Measurements from ENCODE around the gene AP5S1. TPM values are rescaled to one million over a fixed set of nuclear protein-coding genes. Genes with fewer than 3 reads are reported as not detected.

The AP5S1 gene
- total RNA-seq, 2 experiments from 2014 or later, result 13.8 to 15.5 TPM

DNA sequence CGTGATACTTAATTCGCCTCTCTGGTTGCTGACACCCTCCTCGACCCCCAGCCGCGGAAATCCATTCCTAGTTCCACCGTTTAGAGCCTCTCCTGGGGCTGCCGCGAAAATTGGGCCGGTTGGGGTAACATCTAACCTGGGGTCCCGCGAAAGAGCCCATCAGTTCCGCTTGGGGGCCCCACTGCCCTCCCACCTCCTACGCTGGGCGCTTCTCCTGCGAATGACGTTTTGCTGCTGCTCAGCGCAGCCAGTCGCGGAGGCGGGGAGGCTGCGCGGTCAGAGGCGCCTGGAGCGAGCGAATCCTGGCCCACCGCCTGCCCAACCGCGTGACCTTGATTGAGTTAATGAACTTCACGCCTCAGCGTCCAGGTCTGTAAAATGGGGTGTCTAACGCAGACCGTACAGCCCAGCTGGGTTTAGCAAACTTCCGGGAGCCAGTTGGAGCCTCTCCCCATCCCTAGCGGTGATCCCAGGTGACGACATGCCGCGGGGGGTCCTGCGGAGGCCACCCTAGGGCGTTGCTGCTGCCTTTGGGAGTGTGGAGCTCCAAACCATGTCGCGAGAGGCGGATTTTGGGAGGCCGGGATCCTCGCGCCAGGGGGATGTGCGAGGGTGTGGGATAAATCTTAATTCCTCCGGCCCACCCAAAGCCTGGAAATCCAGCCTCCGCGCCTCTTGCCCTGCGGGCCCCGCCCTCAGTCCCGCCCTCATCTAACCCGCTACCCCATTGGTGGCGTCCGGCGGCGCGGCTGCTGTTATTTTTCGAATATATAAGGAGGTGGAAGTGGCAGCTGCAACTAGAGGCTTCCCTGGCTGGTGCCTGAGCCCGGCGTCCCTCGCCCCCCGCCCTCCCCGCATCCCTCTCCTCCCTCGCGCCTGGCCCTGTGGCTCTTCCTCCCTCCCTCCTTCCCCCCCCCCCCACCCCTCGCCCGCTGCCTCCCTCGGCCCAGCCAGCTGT is 24.6 kb upstream of the AP5S1 start, which contains the start of gene CDC25B:
TSS of gene CDC25B (plus strand) at position 800 of the 958 bp plus-strand sequence. CDS start 222 bp downstream, outside the sequence.
- ATAC-seq (peak; percentile 79), DNase-seq (peak; percentile 97)
- Mint-ChIP-seq H3K27ac (peak within 1 kb of the TSS; percentile 95), H3K4me1 (peaks cover 35% of the 10 kb centered on the region), H3K9me3 (ENCODE audit: low read depth) (no peaks in the 10 kb centered on the region), H3K4me3 (peak within 1 kb of the TSS; percentile 94), H3K36me3 (peaks cover 40% of the 10 kb centered on the region), H3K27me3 (no peaks in the 10 kb centered on the region)
- CTCF ChIA-PET, result interaction anchor here (1.0 to 2.3 kb wide), 10 partner anchors 8 to 79 kb away, joined by 3 to 51 read pairs (median 4); partner anchors contain the start of genes AP5S1 and CENPB

DNA sequence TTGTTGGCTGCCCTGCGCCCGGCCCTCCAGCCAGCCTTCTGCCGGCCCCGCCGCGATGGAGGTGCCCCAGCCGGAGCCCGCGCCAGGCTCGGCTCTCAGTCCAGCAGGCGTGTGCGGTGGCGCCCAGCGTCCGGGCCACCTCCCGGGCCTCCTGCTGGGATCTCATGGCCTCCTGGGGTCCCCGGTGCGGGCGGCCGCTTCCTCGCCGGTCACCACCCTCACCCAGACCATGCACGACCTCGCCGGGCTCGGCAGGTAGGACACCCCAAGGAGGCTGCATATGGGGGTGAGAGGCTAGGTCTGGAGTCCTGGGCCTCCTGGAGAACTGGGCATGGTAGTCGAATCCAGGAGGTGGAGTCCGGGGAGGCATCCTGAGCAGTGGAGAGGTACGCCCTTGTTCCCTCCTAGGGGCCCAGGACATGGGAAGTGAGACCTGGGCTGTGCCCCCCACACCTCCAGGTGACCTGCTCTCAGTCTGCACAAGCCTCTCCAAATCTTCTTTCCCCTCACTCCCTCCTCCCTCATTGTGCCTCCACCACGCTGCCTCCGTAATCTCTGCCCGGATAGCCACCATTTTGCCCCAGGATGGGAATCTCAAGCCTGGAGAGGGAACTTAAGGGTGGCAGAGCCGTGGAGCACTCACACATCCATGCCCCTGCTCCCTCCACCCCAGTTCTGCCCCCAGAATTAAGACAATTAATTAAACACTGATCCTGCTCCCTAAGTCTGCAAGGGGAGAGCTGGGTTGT is 23.7 kb upstream of the AP5S1 start:
- Mint-ChIP-seq H3K4me1 (peaks cover 40% of the 10 kb centered on the region), H3K9me3 (ENCODE audit: low read depth) (no peaks in the 10 kb centered on the region), H3K4me3 (peak overlapping the region; percentile 94), H3K27ac (peak overlapping the region; percentile 85), H3K27me3 (no peaks in the 10 kb centered on the region), H3K36me3 (peaks cover 49% of the 10 kb centered on the region)
- peak; percentile 53 for DNase-seq
- peak; percentile 0 for ATAC-seq
- CTCF ChIA-PET, result interaction anchor here (1.1 to 2.3 kb wide), 6 partner anchors 9 to 80 kb away, joined by 3 to 51 read pairs (median 8); partner anchors contain the start of genes AP5S1 and CENPB

DNA sequence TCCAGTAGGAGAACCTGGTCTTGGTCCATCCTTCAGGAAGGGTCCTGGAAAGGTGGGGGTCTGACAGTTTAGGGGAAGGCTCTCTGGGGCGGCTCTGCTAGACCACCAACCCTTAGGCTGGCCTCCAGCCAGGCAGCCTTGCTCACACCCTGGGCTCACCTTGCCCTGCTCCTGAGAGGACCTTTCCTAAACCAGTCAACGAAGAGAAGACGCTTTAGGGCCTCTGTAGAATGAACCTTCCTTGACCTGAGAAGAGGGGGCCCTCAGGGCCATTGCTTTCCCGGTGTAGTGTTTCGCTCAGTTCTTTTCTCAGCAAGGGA is 23.2 kb upstream of the AP5S1 start:
- Mint-ChIP-seq H3K9me3 (ENCODE audit: low read depth) (no peaks in the 10 kb centered on the region), H3K4me1 (peaks cover 40% of the 10 kb centered on the region), H3K27ac (peak overlapping the region; percentile 85), H3K36me3 (peaks cover 51% of the 10 kb centered on the region), H3K27me3 (no peaks in the 10 kb centered on the region), H3K4me3 (peak overlapping the region; percentile 94)
- DNase-seq (no peak), ATAC-seq (no peak)
- CTCF ChIA-PET, result no interaction called here

DNA sequence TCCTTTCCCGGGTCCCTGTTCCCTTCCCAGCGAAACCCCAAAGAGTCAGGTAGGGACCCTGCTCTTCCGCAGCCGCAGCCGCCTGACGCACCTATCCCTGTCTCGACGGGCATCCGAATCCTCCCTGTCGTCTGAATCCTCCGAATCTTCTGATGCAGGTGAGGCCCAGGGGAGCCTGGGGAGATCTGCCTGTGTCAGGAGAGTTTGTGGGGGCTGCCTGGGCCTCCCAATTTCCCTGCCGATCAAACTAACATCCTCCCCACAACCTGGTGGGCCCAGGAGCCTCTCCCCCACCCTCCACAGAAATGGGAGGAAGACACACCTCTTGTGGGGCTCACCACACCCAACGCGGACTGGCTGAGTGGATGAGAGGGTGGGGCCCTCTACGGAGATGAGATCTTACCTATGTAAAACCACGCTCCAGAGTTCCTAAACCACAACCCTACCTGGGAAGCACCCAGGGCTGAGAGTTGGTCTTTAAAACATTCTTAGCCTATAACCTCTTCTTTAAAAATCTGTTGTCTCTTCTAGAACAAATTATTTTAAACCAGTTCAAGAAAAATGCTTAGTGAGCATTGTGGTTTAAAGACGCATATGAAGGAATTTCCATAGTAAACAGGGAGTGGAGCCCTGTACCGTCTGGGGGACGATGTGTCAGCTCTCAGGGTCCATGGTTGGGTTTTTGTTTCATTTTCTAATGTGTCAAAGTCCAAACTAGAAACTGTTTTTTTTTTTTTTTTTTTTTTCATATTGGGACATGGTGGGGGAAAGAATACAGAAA is 22.6 kb upstream of the AP5S1 start:
- Mint-ChIP-seq H3K27ac (peak overlapping the region; percentile 85), H3K4me1 (peaks cover 45% of the 10 kb centered on the region), H3K9me3 (ENCODE audit: low read depth) (no peaks in the 10 kb centered on the region), H3K27me3 (no peaks in the 10 kb centered on the region), H3K4me3 (peak overlapping the region; percentile 94), H3K36me3 (peaks cover 56% of the 10 kb centered on the region)
- CTCF ChIA-PET, result interaction anchor here (5.1 kb wide), 1 partner anchor 22 kb away, joined by 45 read pairs; the partner anchor contains the start of gene AP5S1
- DNase-seq (peak; percentile 83), ATAC-seq (peak; percentile 35)

DNA sequence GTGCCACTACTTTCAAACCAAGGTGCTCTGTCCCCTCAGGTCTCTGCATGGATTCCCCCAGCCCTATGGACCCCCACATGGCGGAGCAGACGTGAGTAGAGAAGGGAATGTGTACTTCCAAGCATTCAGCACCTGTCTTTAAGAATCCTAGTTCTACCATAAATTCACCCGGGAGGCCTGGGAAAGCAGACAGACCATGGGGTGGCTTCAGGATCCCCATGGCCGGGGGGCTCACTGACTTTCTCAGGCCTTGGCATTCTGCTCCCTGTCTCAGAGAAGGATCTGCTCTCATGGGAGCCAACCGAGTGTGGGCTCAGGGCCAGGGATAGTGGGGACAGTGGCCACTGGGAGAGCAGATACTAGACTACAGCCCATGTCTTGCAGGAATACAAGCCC is 22.0 kb upstream of the AP5S1 start:
- CTCF ChIA-PET, result interaction anchor here (1.0 to 5.1 kb wide), 2 partner anchors 11 to 21 kb away, joined by 3 to 45 read pairs; partner anchors contain the start of gene AP5S1
- Mint-ChIP-seq H3K9me3 (ENCODE audit: low read depth) (no peaks in the 10 kb centered on the region), H3K4me3 (peak overlapping the region; percentile 94), H3K36me3 (peaks cover 62% of the 10 kb centered on the region), H3K27ac (peak overlapping the region; percentile 85), H3K27me3 (no peaks in the 10 kb centered on the region), H3K4me1 (peaks cover 49% of the 10 kb centered on the region)
- ATAC-seq (no peak), DNase-seq (no peak)

DNA sequence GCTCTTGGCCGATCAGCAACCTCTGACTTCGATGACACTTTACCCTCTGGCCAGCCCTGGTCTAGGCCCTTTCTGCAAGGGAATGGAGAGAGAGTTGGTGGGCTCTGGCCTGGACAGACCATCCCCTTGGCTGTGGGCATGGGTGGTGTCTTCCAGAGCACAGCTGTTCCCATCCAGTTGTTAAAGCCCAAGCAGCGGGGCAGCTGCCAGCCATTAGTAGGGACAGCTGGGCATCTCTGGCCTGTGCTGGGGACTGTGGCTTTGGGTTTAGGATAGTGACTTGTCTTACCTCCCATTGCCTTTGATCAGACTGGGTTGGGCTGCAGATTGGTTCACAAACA is 21.5 kb upstream of the AP5S1 start:
- Mint-ChIP-seq H3K27me3 (no peaks in the 10 kb centered on the region), H3K4me3 (peak overlapping the region; percentile 94), H3K4me1 (peaks cover 54% of the 10 kb centered on the region), H3K9me3 (ENCODE audit: low read depth) (no peaks in the 10 kb centered on the region), H3K36me3 (peaks cover 67% of the 10 kb centered on the region), H3K27ac (peak overlapping the region; percentile 85)
- CTCF ChIA-PET, result interaction anchor here (0.8 to 5.1 kb wide), 3 partner anchors 12 to 21 kb away, joined by 3 to 45 read pairs (median 3); partner anchors contain the start of gene AP5S1
- DNase-seq (no peak), ATAC-seq (no peak)

DNA sequence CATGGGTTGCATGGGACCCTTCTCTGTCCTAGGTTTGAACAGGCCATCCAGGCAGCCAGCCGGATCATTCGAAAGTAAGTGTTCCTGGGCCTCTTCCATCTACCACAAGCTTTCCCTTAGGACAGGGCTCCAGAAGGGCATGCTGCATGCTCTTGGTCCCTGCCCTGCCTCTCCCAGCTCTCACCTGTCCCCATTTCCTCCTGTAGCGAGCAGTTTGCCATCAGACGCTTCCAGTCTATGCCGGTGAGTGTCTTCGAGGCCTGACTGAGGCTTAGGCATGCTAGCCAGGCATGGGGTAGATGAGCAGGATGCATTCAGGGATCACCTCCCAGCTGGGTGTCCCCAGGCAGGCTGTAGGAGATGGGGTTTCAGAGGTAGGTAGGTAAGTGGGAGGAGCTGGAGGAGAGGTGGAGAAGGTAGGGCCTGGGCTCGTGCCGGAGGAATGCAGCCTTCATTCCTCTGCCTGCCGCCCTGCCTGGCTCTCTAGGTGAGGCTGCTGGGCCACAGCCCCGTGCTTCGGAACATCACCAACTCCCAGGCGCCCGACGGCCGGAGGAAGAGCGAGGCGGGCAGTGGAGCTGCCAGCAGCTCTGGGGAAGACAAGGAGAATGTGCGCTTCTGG is 20.0 kb upstream of the AP5S1 start:
- DNase-seq, result no peak
- CTCF ChIA-PET, result interaction anchor here (0.9 to 5.1 kb wide), 6 partner anchors 10 to 19 kb away, joined by 3 to 45 read pairs (median 4); partner anchors contain the start of genes AP5S1 and CENPB
- no peaks in the 10 kb centered on the region for H3K27me3 Mint-ChIP-seq
- H3K36me3 Mint-ChIP-seq, result peaks cover 80% of the 10 kb centered on the region
- H3K27ac Mint-ChIP-seq, result peak overlapping the region; percentile 85
- H3K4me3 Mint-ChIP-seq, result no peak overlapping the region
- no peaks in the 10 kb centered on the region for H3K9me3 Mint-ChIP-seq (ENCODE audit: low read depth)
- ATAC-seq, result no peak
- peaks cover 54% of the 10 kb centered on the region for H3K4me1 Mint-ChIP-seq

DNA sequence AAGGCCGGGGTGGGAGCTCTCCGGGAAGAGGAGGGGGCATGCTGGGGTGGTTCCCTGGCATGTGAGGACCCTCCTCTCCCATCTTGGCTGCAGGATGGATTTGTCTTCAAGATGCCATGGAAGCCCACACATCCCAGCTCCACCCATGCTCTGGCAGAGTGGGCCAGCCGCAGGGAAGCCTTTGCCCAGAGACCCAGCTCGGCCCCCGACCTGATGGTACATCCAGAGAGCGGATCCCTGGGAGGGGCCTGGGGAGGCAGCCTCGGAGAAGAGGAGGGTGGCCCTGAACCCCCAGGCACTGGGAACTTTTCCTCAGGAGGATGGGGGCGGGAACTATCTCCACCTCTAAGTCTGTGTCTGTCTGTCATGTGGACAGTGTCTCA is 19.5 kb upstream of the AP5S1 start:
- CTCF ChIA-PET, result interaction anchor here (1.1 to 5.1 kb wide), 4 partner anchors 10 to 54 kb away, joined by 3 to 45 read pairs (median 4); partner anchors contain the start of gene AP5S1
- ATAC-seq, result no peak
- Mint-ChIP-seq H3K9me3 (ENCODE audit: low read depth) (no peaks in the 10 kb centered on the region), H3K4me3 (no peak overlapping the region), H3K4me1 (peaks cover 56% of the 10 kb centered on the region), H3K27me3 (no peaks in the 10 kb centered on the region), H3K27ac (peak overlapping the region; percentile 54), H3K36me3 (peaks cover 85% of the 10 kb centered on the region)
- DNase-seq, result no peak

DNA sequence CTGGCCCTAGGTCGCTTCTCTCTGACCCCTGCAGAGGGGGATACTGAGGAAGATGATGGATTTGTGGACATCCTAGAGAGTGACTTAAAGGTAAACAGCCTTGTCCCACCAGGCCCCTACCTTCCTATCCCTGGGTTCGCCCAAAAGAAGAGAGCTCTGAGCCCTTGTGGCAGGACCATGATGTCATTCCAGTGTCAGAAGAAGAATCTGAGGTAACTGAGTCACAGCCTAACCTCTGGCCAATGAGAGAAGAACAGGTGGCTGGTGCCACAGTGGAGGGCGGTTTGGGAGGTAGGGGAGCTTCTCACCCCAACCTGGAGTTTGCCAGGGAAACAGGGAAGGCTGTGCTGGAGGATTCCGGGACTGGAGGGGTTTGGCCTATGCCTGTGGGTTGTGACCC is 19.0 kb upstream of the AP5S1 start:
- Mint-ChIP-seq H3K27me3 (no peaks in the 10 kb centered on the region), H3K4me3 (no peak overlapping the region), H3K27ac (peak overlapping the region; percentile 54), H3K9me3 (ENCODE audit: low read depth) (no peaks in the 10 kb centered on the region), H3K4me1 (peaks cover 58% of the 10 kb centered on the region), H3K36me3 (peaks cover 88% of the 10 kb centered on the region)
- CTCF ChIA-PET, result interaction anchor here (1.1 to 5.1 kb wide), 4 partner anchors 10 to 53 kb away, joined by 3 to 45 read pairs (median 4); partner anchors contain the start of gene AP5S1
- DNase-seq (no peak), ATAC-seq (no peak)

DNA sequence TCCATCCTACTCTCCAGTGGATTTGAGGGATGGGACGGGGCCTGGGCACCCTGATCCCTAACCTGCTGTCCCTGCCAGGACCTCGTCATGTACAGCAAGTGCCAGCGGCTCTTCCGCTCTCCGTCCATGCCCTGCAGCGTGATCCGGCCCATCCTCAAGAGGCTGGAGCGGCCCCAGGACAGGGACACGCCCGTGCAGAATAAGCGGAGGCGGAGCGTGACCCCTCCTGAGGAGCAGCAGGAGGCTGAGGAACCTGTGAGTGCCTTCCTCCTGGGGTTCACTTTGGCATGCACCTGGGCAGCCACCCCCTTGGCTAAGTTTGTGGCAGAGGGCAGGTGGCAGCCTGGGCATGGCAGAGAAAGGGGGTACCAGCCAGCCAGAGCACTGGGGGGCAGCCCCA is 18.5 kb upstream of the AP5S1 start:
- Mint-ChIP-seq H3K27me3 (no peaks in the 10 kb centered on the region), H3K4me1 (peaks cover 62% of the 10 kb centered on the region), H3K36me3 (peaks cover 88% of the 10 kb centered on the region), H3K4me3 (no peak overlapping the region), H3K9me3 (ENCODE audit: low read depth) (no peaks in the 10 kb centered on the region), H3K27ac (peak overlapping the region; percentile 54)
- CTCF ChIA-PET, result interaction anchor here (1.3 to 5.1 kb wide), 3 partner anchors 9 to 53 kb away, joined by 4 to 45 read pairs (median 5); partner anchors contain the start of gene AP5S1
- ATAC-seq, result no peak
- DNase-seq, result no peak

DNA sequence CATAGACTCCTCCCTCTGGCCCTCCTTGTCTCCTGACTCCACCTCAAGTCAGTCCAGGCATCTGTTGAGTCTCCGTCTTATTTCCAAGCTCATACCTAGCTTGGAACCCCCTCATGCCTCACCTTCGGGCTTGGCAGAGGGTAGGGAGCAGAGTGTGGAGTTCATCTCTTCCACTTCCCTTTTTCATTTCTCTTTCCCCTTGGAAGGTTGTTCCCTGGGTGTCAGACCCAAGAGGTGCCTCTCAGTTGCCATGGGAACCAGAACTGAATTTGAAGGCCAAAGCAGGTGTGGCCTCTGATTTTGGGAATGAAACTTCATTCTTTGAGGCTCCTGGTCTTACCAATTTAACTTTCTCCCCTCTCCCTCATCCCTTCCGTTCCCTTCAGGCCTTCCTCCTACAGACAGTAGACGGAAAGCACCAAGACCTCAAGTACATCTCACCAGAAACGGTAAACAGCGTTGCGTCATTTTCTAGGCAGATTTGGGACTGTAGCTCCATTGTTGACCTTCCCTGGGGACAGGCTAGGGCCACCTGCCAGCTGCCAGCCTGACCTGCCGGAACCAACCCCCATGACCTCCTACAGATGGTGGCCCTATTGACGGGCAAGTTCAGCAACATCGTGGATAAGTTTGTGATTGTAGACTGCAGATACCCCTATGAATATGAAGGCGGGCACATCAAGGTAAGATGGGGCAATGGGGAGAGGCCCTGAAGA is 17.7 kb upstream of the AP5S1 start:
- Mint-ChIP-seq H3K27ac (no peak overlapping the region), H3K9me3 (ENCODE audit: low read depth) (no peaks in the 10 kb centered on the region), H3K4me1 (peaks cover 70% of the 10 kb centered on the region), H3K4me3 (no peak overlapping the region), H3K27me3 (no peaks in the 10 kb centered on the region), H3K36me3 (peaks cover 81% of the 10 kb centered on the region)
- ATAC-seq (no peak), DNase-seq (no peak)
- CTCF ChIA-PET, result interaction anchor here (1.8 to 5.1 kb wide), 2 partner anchors 17 to 52 kb away, joined by 4 to 45 read pairs; partner anchors contain the start of gene AP5S1

DNA sequence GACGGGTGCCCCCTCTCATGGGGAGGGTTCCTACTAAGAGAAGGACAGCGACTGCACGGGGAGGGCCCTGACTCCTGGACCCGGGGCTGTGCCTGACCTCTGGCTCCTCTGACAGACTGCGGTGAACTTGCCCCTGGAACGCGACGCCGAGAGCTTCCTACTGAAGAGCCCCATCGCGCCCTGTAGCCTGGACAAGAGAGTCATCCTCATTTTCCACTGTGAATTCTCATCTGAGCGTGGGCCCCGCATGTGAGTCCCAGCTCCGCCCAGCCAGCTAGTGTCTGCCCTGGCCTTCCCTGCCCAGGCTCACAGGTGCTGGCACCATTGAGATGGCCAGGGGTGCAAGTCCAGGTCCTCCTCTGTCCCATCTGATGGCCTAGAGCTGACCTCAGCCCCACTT is 17.1 kb upstream of the AP5S1 start:
- Mint-ChIP-seq H3K36me3 (peaks cover 75% of the 10 kb centered on the region), H3K4me1 (peaks cover 67% of the 10 kb centered on the region), H3K4me3 (no peak overlapping the region), H3K27me3 (no peaks in the 10 kb centered on the region), H3K9me3 (ENCODE audit: low read depth) (no peaks in the 10 kb centered on the region), H3K27ac (peak overlapping the region; percentile 25)
- CTCF ChIA-PET, result no interaction called here
- DNase-seq (no peak), ATAC-seq (no peak)
